Measurements from ENCODE around the gene APOL1. TPM values are rescaled to one million over a fixed set of nuclear protein-coding genes. Genes with fewer than 3 reads are reported as not detected.

APOL1 gene
- total RNA-seq, 1 experiment from 2014 or later = 0.30 TPM

GRCh38 chr22:36299295-36299694, 46.4 kb downstream of the APOL1 start:
- Histone ChIP-seq H3K4me3 (replicated peaks in 1 of 2; ENCODE audit: low read depth in 1 of 2, low read length in 2 of 2) (no peak overlapping the region), H3K4me2 (ENCODE audit: low read length) (no peak overlapping the region), H3K9me2 (ENCODE audit: insufficient read depth) (no peaks in the 10 kb centered on the region), H3K36me3 (ENCODE audit: control insufficient read depth in 1 of 2, insufficient read depth in 2 of 2, low read length in 2 of 2) (peaks cover 61 to 69% of the 10 kb centered on the region in 2 experiments), H3K79me2 (ENCODE audit: insufficient read depth, low read length) (peaks cover 10% of the 10 kb centered on the region; the same call in 1 of the 2 replicates), H3K9me3 (ENCODE audit: control insufficient read depth in 1 of 2, insufficient read depth in 1 of 2, low read depth in 1 of 2, low read length in 2 of 2) (no peaks in the 10 kb centered on the region), H2AFZ (ENCODE audit: low read depth, low read length, poor library complexity, severe bottlenecking) (no peak overlapping the region), H4K20me1 (ENCODE audit: insufficient read depth) (no peaks in the 10 kb centered on the region; the same call in 1 of the 2 replicates), H3K27ac (ENCODE audit: low read depth, low read length) (no peak overlapping the region), H3K9ac (ENCODE audit: low read length) (no peak overlapping the region), H3K4me1 (ENCODE audit: control insufficient read depth in 1 of 2, insufficient read depth in 2 of 2, low read length in 2 of 2) (no peaks in the 10 kb centered on the region), H3K27me3 (ENCODE audit: insufficient read depth, low read length) (no peaks in the 10 kb centered on the region)
- TF ChIP-seq FOSL1 (IDR thresholded peaks at IDR 0.05; ENCODE audit: low read depth) (no peak), EZH2phosphoT487 (IDR thresholded peaks at IDR 0.05; ENCODE audit: borderline replicate concordance) (no peak), SP1 (IDR thresholded peaks at IDR 0.05; ENCODE audit: low read depth) (no peak)
- TF ChIP-seq, protein P1, sequence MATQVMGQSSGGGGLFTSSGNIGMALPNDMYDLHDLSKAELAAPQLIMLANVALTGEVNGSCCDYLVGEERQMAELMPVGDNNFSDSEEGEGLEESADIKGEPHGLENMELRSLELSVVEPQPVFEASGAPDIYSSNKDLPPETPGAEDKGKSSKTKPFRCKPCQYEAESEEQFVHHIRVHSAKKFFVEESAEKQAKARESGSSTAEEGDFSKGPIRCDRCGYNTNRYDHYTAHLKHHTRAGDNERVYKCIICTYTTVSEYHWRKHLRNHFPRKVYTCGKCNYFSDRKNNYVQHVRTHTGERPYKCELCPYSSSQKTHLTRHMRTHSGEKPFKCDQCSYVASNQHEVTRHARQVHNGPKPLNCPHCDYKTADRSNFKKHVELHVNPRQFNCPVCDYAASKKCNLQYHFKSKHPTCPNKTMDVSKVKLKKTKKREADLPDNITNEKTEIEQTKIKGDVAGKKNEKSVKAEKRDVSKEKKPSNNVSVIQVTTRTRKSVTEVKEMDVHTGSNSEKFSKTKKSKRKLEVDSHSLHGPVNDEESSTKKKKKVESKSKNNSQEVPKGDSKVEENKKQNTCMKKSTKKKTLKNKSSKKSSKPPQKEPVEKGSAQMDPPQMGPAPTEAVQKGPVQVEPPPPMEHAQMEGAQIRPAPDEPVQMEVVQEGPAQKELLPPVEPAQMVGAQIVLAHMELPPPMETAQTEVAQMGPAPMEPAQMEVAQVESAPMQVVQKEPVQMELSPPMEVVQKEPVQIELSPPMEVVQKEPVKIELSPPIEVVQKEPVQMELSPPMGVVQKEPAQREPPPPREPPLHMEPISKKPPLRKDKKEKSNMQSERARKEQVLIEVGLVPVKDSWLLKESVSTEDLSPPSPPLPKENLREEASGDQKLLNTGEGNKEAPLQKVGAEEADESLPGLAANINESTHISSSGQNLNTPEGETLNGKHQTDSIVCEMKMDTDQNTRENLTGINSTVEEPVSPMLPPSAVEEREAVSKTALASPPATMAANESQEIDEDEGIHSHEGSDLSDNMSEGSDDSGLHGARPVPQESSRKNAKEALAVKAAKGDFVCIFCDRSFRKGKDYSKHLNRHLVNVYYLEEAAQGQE (IDR thresholded peaks at IDR 0.05; ENCODE audit: low read depth) = no peak
- ATAC-seq (no peak), DNase-seq (ENCODE audit: low read depth, low spot score) (no peak)
- BruUV-seq (replicated peaks) = no TSS peak
- ChIA-PET CTCF (no interaction called here), RAD21 (ENCODE audit: low non-redundant PET in 1 of 2, low total read pairs in 2 of 2, uncharacterized antibody in 2 of 2, unreplicated experiment in 2 of 2) (no interaction called here), POLR2A (no interaction called here)
- intact Hi-C loops (cut with micrococcal nuclease) = no loop called here

DNA sequence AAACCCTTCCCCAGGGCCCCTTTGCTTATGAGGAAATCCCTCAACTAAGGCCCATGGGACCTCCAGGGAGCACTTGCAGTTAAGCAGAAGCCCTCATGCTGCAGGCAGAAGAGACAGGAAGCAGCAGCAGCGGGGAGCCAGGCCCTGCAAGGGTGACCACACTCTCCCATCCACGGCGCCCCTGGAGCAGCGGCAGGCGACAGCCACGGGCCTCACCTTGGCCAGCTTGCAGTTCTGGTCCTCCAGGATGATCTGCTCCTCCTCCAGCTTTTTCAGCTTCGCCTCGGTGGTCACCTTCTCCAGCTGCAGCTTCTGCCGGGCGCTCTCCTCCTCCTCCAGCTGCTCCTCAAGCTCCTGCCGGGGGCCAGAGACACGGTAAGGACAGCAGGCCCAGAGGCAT, 47.0 kb downstream of the APOL1 start:
- Histone ChIP-seq H3K27me3 (ENCODE audit: insufficient read depth, low read length) (no peaks in the 10 kb centered on the region), H3K4me1 (ENCODE audit: control insufficient read depth in 1 of 2, insufficient read depth in 2 of 2, low read length in 2 of 2) (no peaks in the 10 kb centered on the region), H3K4me2 (ENCODE audit: low read length) (no peak overlapping the region), H3K79me2 (ENCODE audit: insufficient read depth, low read length) (peaks cover 10% of the 10 kb centered on the region; the same call in 1 of the 2 replicates), H3K4me3 (replicated peaks in 1 of 2; ENCODE audit: low read depth in 1 of 2, low read length in 2 of 2) (no peak overlapping the region), H3K27ac (ENCODE audit: low read depth, low read length) (no peak overlapping the region), H3K9ac (ENCODE audit: low read length) (no peak overlapping the region), H2AFZ (ENCODE audit: low read depth, low read length, poor library complexity, severe bottlenecking) (no peak overlapping the region), H3K9me2 (ENCODE audit: insufficient read depth) (no peaks in the 10 kb centered on the region), H3K9me3 (ENCODE audit: control insufficient read depth in 1 of 2, insufficient read depth in 1 of 2, low read depth in 1 of 2, low read length in 2 of 2) (no peaks in the 10 kb centered on the region), H4K20me1 (ENCODE audit: insufficient read depth) (no peaks in the 10 kb centered on the region; the same call in 1 of the 2 replicates), H3K36me3 (ENCODE audit: control insufficient read depth in 1 of 2, insufficient read depth in 2 of 2, low read length in 2 of 2) (peaks cover 58 to 69% of the 10 kb centered on the region in 2 experiments)
- ChIA-PET POLR2A (interaction anchor here (0.6 kb wide), 1 partner anchor 14 kb away, joined by 3 read pairs; no protein-coding TSS in a partner anchor), RAD21 (ENCODE audit: low non-redundant PET in 1 of 2, low total read pairs in 2 of 2, uncharacterized antibody in 2 of 2, unreplicated experiment in 2 of 2) (no interaction called here), CTCF (interaction anchor here (2.6 to 3.8 kb wide), 2 partner anchors 167 to 170 kb away, joined by 20 to 28 read pairs; no protein-coding TSS in a partner anchor)
- no TSS peak for BruUV-seq (replicated peaks)
- no peak for ATAC-seq
- TF ChIP-seq JUND (IDR thresholded peaks at IDR 0.05) (no peak), SIN3A (IDR thresholded peaks at IDR 0.05; ENCODE audit: low read depth) (no peak), ZNF274 (IDR thresholded peaks at IDR 0.05; ENCODE audit: low read depth, low read length) (no peak), POLR2A (IDR thresholded peaks at IDR 0.05; ENCODE audit: borderline replicate concordance, extremely low read depth, insufficient read depth, insufficient read length) (no peak), EZH2 (IDR thresholded peaks at IDR 0.05) (no peak), CEBPB (IDR thresholded peaks at IDR 0.05; ENCODE audit: low read depth) (no peak), YY1 (IDR thresholded peaks at IDR 0.05; ENCODE audit: extremely low read depth, insufficient replicate concordance, low read depth, low read length) (no peak), TCF7L2 (IDR thresholded peaks at IDR 0.05; ENCODE audit: borderline replicate concordance, extremely low read depth, insufficient read depth, insufficient read length) (no peak)
- TF ChIP-seq, protein P1 (IDR thresholded peaks at IDR 0.05; ENCODE audit: low read depth) = no peak
- TF ChIP-seq, protein P2, sequence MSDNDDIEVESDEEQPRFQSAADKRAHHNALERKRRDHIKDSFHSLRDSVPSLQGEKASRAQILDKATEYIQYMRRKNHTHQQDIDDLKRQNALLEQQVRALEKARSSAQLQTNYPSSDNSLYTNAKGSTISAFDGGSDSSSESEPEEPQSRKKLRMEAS (IDR thresholded peaks at IDR 0.05) = no peak
- no peak for DNase-seq (ENCODE audit: low read depth, low spot score)
- intact Hi-C loops (cut with micrococcal nuclease) = no loop called here

Measured in HCT116 (cell line).